IPS-20b (cell line): ENCODE results near the gene NR6A1.

Experiments used
- H3K27ac ChIP-seq: one replicate; pipeline ENCODE4 v1.5.1; 2013; ENCODE audit warnings: low read length
- H3K27me3 ChIP-seq: 2 replicates; pipeline ENCODE4 v1.6.1; 2013; ENCODE audit warnings: mild to moderate bottlenecking, low read length, inconsistent platforms; ENCODE audit not compliant: insufficient read depth
- H3K36me3 ChIP-seq: 2 replicates; pipeline ENCODE4 v1.6.1; 2013; ENCODE audit warnings: low read depth, mild to moderate bottlenecking, inconsistent platforms, low read length, moderate library complexity; ENCODE audit not compliant: insufficient read depth
- H3K4me1 ChIP-seq: 2 replicates; pipeline ENCODE4 v1.6.1; 2013; ENCODE audit warnings: mild to moderate bottlenecking, control low read depth, inconsistent platforms, low read length, moderate library complexity; ENCODE audit not compliant: insufficient read depth
- H3K4me3 ChIP-seq: 2 replicates; pipeline ENCODE4 v1.5.1; 2013; ENCODE audit warnings: mild to moderate bottlenecking, low read length, inconsistent platforms
- H3K9ac ChIP-seq: 2 replicates; pipeline ENCODE4 v1.6.1; 2013; ENCODE audit warnings: low read depth, mild to moderate bottlenecking, inconsistent platforms, low read length, moderate library complexity
- H3K9me3 ChIP-seq: 2 replicates; pipeline ENCODE4 v1.6.1; 2013; ENCODE audit warnings: mild to moderate bottlenecking, low read depth, low read length, inconsistent platforms; ENCODE audit not compliant: insufficient read depth

Gene NR6A1

DNA sequence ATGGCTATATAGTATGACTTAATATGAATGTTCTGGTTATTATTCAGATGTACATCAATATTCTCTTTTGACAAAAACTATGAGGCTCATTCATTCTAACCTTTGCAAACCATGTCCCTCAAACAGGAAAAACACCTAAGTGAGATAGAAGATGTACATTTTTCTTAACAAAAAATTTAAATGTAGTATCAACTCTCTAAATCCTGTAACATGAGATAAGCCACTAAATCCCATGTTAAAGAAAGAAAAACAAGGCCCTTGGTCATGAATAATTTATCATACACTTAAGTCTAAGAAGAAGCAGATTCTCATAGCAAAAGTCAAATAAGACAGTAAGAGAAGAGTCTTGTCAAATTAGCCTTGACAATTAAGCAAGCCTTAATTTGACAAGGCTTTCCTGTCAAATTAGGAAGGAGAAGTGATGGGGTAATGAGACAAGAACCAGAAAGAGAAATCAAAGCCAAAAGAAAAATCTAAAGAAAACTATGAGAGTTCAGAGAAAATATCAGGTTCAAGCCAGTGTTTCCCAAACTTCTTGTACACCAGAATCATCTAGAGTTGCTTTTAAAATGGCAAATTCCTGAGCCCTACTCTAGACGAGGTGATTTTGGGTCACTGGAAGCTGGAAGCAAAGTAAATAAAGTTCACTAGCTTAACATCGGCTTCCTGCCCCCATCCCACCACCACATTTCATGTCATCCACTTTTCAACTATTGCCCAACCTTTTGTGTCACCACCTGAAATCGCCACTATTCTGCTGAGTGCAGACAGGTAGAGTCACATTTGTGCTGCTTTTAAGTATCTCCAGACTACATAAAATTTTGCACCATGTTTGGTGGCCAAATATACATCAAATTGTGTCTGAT lies 76.5 kb downstream of the NR6A1 start:
- Histone ChIP-seq H3K4me3 (no peak overlapping the region), H3K27ac (no peak overlapping the region), H3K4me1 (peaks cover 41% of the 10 kb centered on the region)

DNA sequence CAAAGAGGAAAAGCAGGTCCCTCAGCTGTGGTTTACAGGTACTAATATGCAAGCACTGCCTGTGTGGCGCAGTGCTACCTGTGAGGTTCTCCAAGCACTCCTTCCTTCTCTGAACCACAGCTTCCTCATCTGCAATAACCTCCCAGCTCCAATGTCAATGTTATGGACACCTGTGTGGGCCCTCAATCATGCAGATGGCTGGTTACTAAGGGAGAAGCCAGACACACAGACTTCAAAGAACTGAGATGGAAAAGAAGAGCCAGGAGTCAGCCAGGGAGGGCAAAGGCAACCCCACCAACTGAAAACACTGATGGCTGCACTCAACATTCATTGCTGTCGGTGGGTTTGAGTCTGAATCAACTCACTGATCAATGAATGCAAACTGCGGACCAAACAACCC lies 77.7 kb downstream of the NR6A1 start:
- H3K4me1 ChIP-seq: peaks cover 37% of the 10 kb centered on the region
- no peaks in the 10 kb centered on the region for H3K36me3 ChIP-seq
- H3K9me3 ChIP-seq: no peaks in the 10 kb centered on the region
- no peak overlapping the region for H3K27ac ChIP-seq
- H3K27me3 ChIP-seq: no peaks in the 10 kb centered on the region
- H3K4me3 ChIP-seq: no peak overlapping the region
- H3K9ac ChIP-seq: no peak overlapping the region

More for the DNA sequence above, 76.5 kb downstream of the NR6A1 start:
- no peaks in the 10 kb centered on the region for H3K27me3 ChIP-seq
- no peaks in the 10 kb centered on the region for H3K9me3 ChIP-seq
- no peaks in the 10 kb centered on the region for H3K36me3 ChIP-seq
- H3K9ac ChIP-seq: no peak overlapping the region

DNA sequence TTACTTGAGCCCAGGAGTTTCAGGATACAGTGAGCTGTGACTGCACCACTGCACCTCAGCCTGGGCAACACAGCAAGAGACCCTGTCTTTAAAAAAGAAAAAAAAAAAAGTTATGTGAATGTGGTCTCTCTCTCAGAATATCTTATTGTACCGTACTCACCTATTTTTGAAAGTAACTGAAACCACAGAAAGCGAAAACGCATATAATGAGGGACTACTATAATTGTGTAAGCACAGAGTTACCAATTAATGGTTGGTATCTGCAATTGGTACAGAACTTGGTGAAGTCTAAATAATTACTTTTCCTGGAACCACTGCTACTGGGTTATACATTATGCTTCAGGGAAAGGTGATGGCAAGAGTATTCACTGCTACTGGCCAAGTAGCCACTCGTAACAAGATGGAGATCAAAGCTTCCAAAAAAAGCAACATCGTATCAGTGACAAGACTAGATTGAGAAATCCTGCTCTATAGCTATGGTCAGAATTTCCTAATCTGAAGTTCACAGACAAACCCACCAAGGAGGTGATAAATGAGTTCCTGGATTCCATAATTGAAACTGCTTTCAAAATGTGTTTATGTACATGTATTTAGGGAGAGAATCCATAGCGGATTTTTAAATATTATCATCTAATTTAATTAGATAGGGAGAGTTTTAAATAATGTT lies 82.7 kb downstream of the NR6A1 start:
- H3K9me3 ChIP-seq: no peaks in the 10 kb centered on the region
- H3K27me3 ChIP-seq: no peaks in the 10 kb centered on the region
- peaks cover 11% of the 10 kb centered on the region; the same call in 1 of the 2 replicates for H3K36me3 ChIP-seq
- H3K4me1 ChIP-seq: peaks cover 6% of the 10 kb centered on the region
- H3K27ac ChIP-seq: no peak overlapping the region
- H3K9ac ChIP-seq: no peak overlapping the region
- H3K4me3 ChIP-seq: no peak overlapping the region

DNA sequence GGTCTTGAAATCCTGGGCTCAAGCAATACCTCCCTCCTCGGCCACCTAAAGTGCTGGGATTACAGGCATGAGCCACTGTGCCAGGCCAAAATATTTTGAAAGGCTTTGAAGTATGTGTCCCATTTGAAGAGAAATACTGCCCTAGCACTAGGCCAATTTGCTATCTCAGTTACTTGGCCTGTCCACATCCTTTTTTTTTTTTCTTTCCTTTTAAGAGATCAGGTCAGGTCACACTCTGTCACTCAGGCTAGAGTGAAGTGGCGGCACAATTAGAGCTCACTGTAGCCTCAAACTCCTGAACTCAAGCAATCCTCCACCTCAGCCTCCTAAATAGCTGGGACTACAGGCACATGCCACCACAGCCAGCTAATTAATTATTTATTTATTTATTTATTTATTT lies 84.2 kb downstream of the NR6A1 start:
- H3K4me1 ChIP-seq: no peaks in the 10 kb centered on the region
- no peaks in the 10 kb centered on the region for H3K27me3 ChIP-seq
- H3K27ac ChIP-seq: no peak overlapping the region
- no peak overlapping the region for H3K4me3 ChIP-seq
- H3K9ac ChIP-seq: no peak overlapping the region
- H3K36me3 ChIP-seq: peaks cover 11% of the 10 kb centered on the region; the same call in 1 of the 2 replicates
- no peaks in the 10 kb centered on the region for H3K9me3 ChIP-seq

DNA sequence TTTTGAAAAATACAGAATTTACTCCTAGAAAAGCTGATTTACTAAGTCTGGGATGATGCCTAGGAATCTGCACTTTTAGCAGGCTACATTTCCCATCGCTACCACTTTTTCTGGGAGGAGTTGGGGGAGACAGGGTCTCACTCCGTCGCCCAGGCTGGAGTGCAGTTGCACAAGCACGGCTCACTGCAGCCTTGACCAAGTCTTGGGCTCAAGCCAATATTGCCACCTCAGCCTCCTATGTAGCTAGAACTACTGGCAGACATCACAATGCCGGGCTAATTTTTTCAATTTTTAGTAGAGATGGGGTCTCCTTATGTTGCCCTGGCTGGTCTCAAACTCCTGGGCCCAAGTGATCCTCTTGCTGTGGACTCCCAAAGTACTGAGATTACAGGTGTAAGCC lies 85.9 kb downstream of the NR6A1 start:
- no peak overlapping the region for H3K9ac ChIP-seq
- H3K4me3 ChIP-seq: no peak overlapping the region
- peaks cover 11% of the 10 kb centered on the region; the same call in 1 of the 2 replicates for H3K36me3 ChIP-seq
- H3K9me3 ChIP-seq: no peaks in the 10 kb centered on the region
- no peak overlapping the region for H3K27ac ChIP-seq
- no peaks in the 10 kb centered on the region for H3K27me3 ChIP-seq
- H3K4me1 ChIP-seq: no peaks in the 10 kb centered on the region

DNA sequence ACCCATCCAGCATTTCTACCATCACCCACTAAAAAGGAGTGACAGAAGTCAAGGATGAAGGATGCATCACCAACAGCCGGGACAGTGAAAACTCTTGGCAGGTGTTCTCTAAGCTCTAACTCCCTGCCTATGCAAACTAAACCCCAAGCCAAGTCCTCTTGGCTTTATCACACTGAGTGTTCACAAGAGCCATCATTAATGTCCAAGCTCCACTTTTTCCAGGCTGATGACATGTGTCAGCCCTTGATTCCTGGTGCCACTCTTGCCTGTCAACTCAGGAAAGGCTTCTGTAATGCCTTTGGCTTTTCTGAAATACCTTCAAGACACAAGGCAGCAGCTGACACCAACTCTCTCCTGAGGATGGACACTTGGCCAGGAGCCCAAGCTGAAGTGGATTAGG lies 86.9 kb downstream of the NR6A1 start:
- Histone ChIP-seq H3K36me3 (peaks cover 11% of the 10 kb centered on the region; the same call in 1 of the 2 replicates), H3K27ac (no peak overlapping the region)

DNA sequence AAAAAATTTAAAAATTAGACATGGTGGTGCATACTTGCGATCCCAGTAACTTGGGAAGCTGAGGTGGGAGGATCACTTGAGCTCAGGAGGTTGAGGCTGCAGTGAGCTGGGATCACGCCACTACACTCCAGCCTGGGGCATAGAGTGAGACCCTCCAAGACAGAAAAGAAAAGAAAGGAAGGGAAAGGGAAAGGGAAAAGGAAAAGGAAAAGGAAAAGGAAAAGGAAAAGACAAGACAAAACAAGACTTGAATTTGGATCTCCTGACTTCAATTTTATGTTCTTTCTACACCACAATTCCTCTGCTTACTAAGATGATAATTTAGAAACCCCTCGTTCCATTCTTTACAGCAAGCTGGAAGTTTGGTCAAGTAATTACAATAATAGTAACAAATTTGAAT lies 88.1 kb downstream of the NR6A1 start:
- Histone ChIP-seq H3K9ac (no peak overlapping the region), H3K27me3 (no peaks in the 10 kb centered on the region), H3K9me3 (no peaks in the 10 kb centered on the region), H3K36me3 (peaks cover 11% of the 10 kb centered on the region; the same call in 1 of the 2 replicates), H3K4me1 (no peaks in the 10 kb centered on the region; the same call in 1 of the 2 replicates), H3K4me3 (no peak overlapping the region), H3K27ac (no peak overlapping the region)

More for the DNA sequence above, 86.9 kb downstream of the NR6A1 start:
- Histone ChIP-seq H3K4me1 (no peaks in the 10 kb centered on the region), H3K9ac (no peak overlapping the region), H3K4me3 (no peak overlapping the region), H3K27me3 (no peaks in the 10 kb centered on the region), H3K9me3 (no peaks in the 10 kb centered on the region)

DNA sequence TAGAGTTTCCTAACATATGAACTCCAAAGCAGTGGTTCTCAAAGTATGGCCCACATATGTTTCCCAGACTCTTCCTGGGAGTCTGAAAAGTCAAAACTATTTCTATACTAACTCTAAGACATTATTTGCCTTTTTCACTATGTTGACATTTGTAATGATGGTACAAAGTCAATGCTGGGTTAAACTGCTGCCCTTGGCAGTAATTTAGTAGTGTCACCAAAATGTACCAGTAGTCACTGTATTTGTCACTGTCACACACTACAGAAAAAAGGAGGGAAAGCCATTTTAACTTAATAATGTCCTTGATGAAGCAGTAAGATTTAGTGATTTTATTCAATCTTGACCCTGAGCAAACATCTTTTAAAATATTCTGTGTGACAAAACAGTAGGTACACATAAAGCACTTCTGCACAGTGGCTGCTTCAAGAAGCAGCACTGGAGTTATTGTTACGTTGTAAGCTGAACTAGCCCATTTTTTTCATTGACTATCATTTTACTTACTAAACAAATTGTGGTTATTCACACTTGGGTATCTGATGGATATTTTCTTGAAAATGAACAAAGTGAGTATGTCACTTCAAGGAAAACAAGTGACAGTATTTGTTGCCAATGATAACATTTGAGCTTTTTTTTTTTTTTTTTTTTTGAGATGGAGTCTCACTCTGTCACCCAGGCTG lies 90.3 kb downstream of the NR6A1 start:
- Histone ChIP-seq H3K27me3 (no peaks in the 10 kb centered on the region), H3K27ac (no peak overlapping the region), H3K4me1 (no peaks in the 10 kb centered on the region; the same call in 1 of the 2 replicates), H3K36me3 (peaks cover 11% of the 10 kb centered on the region; the same call in 1 of the 2 replicates), H3K9ac (no peak overlapping the region), H3K9me3 (no peaks in the 10 kb centered on the region), H3K4me3 (no peak overlapping the region)

DNA sequence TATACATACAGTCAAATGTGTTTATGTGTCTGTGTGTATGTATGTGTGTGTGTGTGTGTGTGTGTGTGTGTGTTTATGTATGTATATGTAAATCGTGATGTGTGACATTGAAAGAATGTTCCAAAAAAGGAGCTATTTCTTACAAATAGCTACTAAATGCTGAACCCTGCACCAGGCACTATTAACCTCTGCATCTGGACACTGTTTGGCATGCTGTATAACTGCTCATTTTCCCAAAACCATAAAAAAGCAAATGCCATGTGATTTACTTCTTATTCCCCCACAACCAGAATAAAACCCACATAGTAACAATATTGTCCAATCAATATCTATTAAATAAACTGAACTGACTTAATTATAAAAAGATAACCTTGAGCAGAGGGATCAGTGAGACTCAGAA lies 91.1 kb downstream of the NR6A1 start:
- Histone ChIP-seq H3K36me3 (peaks cover 11% of the 10 kb centered on the region; the same call in 1 of the 2 replicates), H3K27ac (no peak overlapping the region), H3K4me1 (no peaks in the 10 kb centered on the region; the same call in 1 of the 2 replicates), H3K9ac (no peak overlapping the region), H3K9me3 (no peaks in the 10 kb centered on the region), H3K27me3 (no peaks in the 10 kb centered on the region), H3K4me3 (no peak overlapping the region)

DNA sequence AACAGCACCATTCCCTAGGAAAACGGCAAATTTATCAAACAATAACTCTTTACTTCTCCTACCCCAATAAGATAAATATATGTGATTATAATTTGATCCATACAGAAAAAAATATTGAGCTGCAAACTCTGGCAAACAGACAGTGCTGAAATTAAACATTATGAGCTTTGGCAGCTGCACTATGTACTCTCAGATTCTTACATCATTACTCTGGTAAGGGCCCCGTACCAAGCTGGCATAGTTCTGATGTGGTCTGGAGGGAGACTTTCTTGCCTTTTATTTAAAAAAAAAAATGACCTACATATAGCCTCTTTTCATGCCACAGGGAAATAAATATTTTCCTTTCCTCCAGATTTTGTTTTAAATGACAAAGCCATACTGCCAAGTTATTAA lies 95.0 kb downstream of the NR6A1 start:
- Histone ChIP-seq H3K4me1 (no peaks in the 10 kb centered on the region; the same call in 1 of the 2 replicates), H3K27ac (no peak overlapping the region), H3K9me3 (no peaks in the 10 kb centered on the region), H3K27me3 (no peaks in the 10 kb centered on the region), H3K36me3 (no peaks in the 10 kb centered on the region; the same call in 1 of the 2 replicates), H3K9ac (no peak overlapping the region), H3K4me3 (no peak overlapping the region)

DNA sequence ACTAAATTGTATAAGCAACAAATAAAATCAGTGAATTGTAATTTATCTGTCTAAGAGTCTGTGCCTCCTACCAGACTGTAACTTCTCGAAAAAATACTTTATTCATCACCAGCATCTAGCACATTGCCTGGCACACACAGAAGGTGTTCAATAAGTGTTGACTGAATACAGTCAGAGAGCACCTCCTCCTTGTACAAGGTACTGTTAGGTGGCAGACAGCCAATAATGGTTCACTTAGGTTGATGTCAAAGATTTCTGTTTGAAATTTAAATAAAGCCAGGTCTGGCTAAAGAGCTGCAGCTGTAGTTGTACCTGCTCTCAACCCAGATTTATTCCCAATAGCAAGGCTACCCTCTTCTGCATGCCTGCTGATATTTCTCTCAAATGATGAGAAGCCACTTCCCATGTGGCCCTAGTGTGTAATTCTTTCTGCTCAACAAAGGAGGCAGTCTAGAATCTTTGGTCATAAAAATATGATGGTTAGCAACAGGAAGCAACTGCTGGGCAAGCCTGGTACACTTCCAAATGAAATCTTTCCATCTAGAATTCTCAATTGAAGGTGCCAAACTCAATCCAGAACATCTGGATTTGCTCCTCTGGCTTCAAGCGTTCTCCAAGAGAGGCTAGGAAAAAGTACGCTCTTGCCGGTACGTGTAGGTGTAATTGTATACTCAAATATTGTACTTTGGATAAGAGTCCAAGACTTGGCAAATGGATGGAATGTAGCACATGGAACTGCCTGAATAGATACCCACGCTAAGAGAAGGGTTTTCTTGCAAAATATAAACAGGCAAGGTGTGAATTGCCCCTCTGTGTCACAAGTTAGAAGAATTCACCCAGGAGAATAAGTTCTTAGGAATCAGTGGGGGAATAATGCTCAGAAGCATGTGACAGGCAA lies 95.6 kb downstream of the NR6A1 start:
- H3K27ac ChIP-seq: no peak overlapping the region

More for the DNA sequence above, 95.6 kb downstream of the NR6A1 start:
- Histone ChIP-seq H3K4me3 (no peak overlapping the region), H3K4me1 (no peaks in the 10 kb centered on the region; the same call in 1 of the 2 replicates), H3K9ac (no peak overlapping the region), H3K27me3 (no peaks in the 10 kb centered on the region), H3K36me3 (no peaks in the 10 kb centered on the region; the same call in 1 of the 2 replicates), H3K9me3 (no peaks in the 10 kb centered on the region)
